NK-92 treated with Interleukin-12 subunit alpha and Interleukin-12 subunit beta, amount 100 ng/mL, for 24 hours (cell line): ENCODE results near the gene CNN2.
"Not testable (repeated sequence)": the region's sequence is repeated elsewhere in the genome, so short reads cannot be mapped to it uniquely, and the experiment has no call there.

Source experiments
- DNase-seq: peaks from one replicate; lab custom pipeline; 2025; lab: John Stamatoyannopoulos, UW

The CNN2 gene

DNA sequence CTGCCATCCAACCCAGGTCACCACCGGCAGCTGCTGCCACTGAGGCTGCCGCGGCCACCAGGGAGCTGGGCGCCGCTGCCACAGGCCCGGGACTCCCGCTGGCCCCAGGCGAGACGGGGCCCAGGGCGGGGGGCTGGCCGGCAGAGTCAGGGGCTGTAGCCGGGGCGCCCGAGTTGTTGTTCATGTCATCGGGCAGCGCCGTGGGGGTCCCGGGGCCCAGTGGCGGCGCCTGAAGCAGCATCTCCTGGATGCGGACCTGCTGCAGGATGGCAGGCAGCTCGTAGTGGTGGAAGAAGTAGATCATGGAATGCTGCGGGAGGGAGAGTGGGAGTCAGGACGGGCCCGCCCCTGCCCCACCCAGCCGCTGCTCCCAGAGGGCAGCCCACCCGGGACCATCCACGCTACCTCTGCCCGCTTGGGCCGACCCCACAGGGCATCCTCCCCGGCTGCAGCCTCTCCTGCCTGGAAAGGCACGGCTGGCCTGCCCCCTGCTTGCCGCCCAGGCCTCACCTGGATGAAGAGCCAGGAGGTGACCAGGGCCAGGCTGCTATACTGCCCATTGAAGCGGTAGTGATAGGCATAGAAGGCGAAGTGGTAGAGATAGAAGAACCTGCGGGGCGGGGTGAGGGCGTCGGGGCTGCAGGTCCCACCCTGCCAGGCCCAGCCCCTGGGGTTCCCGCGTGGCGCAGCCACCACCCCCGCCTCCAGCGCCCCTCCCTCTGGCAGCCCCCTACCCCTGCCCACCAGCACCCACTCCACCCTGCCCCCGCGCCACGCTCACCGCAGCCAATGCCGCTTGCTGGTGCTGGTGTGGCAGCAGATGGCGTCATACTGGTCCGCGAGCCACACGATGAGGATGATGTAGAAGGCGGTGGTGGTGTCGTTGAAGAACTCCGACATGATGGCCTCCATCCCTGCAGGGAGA lies 15.6 kb upstream of the CNN2 start:
- no peak for DNase-seq

DNA sequence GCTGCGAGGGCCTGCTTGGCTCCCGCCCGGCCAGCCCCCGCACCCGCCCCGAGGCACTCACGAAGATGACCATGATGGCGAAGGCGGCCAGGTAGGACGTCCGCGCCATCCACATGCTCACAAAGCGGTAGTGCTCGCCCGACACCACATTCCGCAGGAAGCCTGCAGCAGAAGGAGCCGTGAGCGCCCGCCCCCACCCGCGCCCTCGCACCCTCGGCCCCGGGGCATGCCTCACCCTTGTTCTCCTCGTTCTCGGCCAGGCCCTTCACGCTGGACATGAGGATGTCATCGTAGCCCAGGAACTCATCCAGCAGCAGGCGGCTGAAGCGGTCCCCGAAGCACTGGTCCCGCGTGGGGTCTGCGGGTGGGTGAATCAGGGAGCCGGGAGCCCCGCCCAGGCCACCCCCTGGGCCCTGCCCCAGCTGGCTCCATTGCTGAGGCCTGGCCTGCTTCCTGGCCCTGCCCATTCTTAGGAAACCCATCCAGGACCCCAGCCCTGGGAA lies 14.5 kb upstream of the CNN2 start:
- no peak for DNase-seq

DNA sequence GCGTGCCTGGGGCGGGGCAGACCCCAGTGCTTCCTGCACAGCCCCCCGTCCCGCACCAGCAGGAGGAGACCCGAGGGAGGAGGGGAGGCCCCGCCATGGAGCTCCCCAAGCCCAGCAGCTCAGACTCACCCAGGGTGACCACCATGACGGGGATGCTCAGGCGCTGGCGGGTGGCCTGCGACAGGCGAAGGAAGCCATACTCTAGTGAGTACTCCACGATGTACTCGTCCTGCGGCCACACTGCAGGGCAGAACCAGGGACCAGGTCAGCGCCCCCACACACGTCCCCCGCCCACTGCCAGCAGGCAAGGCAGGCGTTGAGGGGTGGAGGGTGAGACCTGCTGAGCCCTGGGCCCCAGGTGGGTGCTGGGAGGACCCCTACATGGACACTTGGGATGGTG lies 14.1 kb upstream of the CNN2 start:
- no peak for DNase-seq

DNA sequence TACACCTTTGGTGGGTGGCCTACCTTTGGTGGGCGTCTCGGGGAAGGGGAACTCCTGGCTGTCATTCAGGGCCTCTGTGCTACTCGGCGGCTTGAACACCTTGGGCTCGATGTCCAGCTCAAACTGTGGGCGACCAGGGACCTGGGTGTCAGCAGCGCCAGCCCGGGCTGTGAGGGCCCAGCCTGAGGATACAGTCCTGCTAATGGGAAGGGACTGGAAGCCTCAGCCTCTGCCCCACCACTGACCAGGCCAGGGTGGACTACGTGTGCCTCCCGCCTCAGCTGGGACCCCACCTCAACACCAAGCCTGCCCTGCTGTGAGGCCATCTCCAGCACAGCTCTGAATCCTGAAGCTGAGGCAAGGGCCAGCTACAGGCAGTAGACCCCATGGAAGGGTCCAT lies 13.2 kb upstream of the CNN2 start:
- DNase-seq = no peak

GRCh38 chr19:1014161-1015060 lies 12.0 kb upstream of the CNN2 start:
- DNase-seq = no peak

- no peak for DNase-seq
These were observed 11.2 kb upstream of the CNN2 start for GRCh38 chr19:1015061-1015781.

GRCh38 chr19:1015782-1016646 lies 10.4 kb upstream of the CNN2 start:
- DNase-seq = no peak

- no peak for DNase-seq
These were observed 9.7 kb upstream of the CNN2 start for GRCh38 chr19:1016647-1017114.

DNA sequence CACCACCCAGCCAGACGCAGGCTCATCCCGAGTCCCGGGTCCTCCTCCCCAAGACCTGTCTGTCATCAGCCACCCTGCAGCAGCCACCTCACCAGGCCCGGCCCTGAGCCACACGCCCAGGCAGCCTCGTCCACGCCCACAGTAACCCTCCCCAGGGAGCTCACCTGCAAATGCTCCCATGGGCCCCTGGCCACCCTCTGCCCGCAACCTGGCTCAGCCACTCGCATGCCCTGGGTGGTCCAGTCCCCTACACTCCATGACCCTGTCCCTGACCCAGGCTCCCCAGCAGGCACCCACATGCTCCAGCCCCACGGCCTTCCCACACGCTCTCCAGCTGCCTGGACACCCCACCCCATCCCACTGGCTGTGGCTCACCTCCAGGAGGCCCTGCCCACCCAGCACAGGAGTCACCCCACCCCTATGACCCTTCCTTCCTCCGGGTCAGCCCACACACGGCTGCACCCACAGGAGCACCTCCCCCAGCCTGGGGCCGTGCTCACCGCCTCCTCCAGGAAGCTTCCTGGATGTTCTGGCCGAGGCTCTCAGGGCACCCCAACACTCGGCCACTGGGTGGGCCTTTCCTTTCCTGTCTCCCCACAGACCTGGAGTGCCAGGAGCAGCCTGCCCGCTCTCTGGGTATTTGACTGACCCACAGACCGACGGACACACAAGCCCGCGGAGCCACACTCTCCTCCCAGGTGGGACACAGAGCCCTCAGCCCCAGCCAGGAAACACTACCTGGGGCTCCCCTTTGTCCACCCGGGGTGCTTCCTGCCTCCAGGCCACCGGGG lies 9.1 kb upstream of the CNN2 start:
- no peak for DNase-seq

DNA sequence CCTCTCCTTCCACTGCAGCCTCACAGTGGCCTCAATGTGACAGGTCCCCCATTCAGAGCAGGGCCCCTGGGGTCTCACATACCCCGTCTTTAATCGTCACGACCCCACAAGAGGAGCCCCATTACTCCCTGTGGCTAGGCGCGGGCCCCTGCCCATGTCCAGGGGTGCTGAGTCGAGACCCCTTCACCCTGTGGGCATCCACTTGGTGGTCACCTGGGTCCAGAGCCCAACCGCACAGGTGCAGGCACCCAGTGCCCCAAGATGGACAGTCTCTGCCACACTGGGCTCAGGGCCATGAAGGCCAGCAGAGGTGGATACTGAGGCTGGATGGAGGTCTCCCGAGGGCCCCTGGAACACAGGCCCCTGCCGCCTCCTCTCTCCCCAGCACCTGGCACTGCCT lies 8.5 kb upstream of the CNN2 start:
- DNase-seq = no peak

DNA sequence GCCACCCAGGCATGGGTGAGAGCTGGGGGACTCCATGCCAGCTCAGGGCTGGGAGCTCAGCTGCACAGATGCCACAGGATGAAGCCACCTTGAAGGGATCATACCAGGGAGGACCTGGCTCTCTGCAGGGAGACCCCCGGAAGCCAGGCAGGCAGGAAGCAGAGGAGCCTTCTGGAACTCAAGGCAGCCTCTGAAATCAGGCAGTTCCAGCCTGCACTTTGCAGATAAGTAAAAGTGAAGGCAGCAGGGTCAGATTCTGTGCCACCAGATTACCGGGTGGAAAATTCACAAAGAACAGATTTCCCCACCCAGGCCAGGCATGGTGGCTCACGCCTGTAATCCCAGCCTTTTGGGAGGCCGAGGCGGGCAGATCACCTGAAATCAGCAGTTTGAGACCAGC lies 8.0 kb upstream of the CNN2 start:
- no peak for DNase-seq

- no peak for DNase-seq
These were observed 7.3 kb upstream of the CNN2 start for GRCh38 chr19:1018932-1019615.

DNA sequence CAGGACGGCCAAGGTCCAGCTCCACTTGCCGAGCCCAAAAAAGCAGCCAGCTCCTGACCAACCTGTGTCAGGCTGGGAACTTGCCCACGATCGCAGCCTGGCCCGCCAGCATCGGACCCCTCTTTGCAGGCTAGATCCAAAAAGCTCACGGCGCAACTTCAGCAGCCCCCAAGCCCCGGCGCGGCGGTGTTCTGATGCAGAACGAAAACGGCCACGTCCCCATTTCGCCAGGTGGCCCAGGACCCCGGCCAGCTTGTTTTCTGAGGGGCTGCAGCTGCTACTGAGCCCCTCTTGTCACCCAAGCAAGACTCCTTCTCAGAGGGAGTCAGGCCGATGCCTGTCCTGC lies 6.8 kb upstream of the CNN2 start:
- DNase-seq = no peak

DNA sequence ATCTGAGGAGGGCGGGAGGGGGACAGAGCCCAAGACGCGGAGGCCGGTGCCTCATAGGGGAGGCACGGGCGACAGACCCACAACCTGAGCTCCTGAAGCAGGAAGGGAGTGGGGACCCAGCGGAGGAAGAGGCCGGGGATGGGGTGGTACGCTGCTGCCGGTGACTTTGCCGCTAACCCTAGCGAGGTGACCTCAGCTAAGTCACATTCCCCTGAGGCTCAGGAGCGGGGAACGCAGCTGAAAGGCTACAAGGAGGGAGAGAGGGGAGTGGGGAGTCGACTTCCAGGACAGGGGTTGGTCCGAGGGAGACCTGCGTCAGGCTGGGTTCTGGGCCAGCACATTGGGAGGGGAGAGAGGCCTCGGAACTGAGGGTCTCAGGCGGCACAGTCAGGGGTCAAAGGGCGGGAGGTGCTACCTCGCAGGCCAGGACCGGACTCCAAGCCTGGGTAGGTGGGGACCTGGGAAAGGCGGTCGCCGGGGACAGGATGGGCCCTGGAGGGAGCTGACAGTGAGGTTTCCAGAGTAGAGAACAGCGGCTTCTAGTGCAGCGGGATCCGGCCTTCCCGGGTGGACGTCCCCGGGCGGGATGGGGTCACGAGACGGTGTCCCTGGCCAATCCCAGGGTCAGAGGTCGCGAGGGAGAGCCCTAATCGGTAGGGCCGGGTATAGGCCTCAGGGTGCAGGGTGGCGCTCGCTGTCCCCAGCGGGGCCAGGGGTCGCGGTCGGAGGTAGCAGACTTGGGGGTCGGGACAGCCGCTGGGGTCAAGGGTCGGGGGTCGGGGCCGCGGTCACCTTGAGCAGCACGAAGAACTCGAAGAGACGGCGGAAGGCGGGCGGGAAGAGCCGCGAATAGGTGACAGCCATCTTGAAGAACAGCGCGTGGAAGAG lies 6.2 kb upstream of the CNN2 start:
- no peak for DNase-seq

GRCh38 chr19:1020868-1021425 lies 5.5 kb upstream of the CNN2 start, which contains the start of gene TMEM259:
Gene TMEM259, minus strand, starts transcription at chr19:1021123. Its CDS starts 127 bp downstream, at chr19:1020996.
- DNase-seq = peak; percentile 96

DNA sequence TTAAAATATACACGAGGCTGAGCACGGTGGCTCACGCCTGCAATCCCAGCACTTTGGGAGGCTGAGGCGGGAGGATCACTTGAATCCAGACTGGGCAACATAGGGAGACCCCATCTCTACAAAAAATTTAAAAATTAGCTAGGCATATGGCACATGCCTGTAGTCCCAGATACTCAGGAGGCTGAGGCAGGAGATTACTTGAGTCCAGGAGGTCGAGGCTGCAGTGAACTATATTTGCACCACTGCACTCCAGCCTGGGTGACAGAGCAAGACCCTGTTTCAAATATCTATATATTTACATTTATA lies 2.6 kb upstream of the CNN2 start:
- DNase-seq = not testable (repeated sequence)

GRCh38 chr19:1025080-1025479 lies 1.3 kb upstream of the CNN2 start:
- not testable (repeated sequence) for DNase-seq
